HEK293T (cell line): ENCODE results near the gene PPP4C.

ENCODE experiments used
- CTCF ChIA-PET: fragments of 350-600 bp; formaldehyde crosslinking; extraction: SDS; loops from one replicate; lab custom pipeline; 2021; ENCODE audit warnings: antibody characterized with exemption, inconsistent platforms; lab: Yijun Ruan, JAX
- POLR2A ChIA-PET: fragments of 350-600 bp; formaldehyde crosslinking; extraction: SDS; loops from one replicate; lab custom pipeline; 2020; ENCODE audit warnings: antibody characterized with exemption, inconsistent platforms; lab: Yijun Ruan, JAX
- DNase-seq: peaks from one replicate; pipeline ENCODE4 v3.0.0; 2012; ENCODE audit warnings: mixed read lengths; ENCODE audit errors: extremely low spot score
- ARNT ChIP-seq: fragments of 450-650 bp; IDR thresholded peaks from 2 replicates; pipeline ENCODE4 v1.6.1; 2017; ENCODE audit warnings: mild to moderate bottlenecking
- BHLHE40 ChIP-seq: fragments of 450-650 bp; IDR thresholded peaks from 2 replicates; pipeline ENCODE4 v1.6.1; 2016; ENCODE audit warnings: mild to moderate bottlenecking, moderate library complexity, borderline replicate concordance
- CTBP1 ChIP-seq: fragments of 450-650 bp; IDR thresholded peaks from 2 replicates; pipeline ENCODE4 v1.6.1; 2016; ENCODE audit warnings: borderline replicate concordance
- ELF4 ChIP-seq: fragments of 450-650 bp; IDR thresholded peaks from 2 replicates; pipeline ENCODE4 v1.6.1; 2017; ENCODE audit warnings: antibody characterized with exemption
- FOXA1 ChIP-seq: fragments of 450-650 bp; IDR thresholded peaks from 2 replicates; pipeline ENCODE4 v1.6.1; 2016; ENCODE audit warnings: mild to moderate bottlenecking
- FOXK2 ChIP-seq: fragments of 450-650 bp; IDR thresholded peaks from 2 replicates; pipeline ENCODE4 v1.6.1; 2016; ENCODE audit warnings: mild to moderate bottlenecking
- FOXM1 ChIP-seq: fragments of 450-650 bp; IDR thresholded peaks from 2 replicates; pipeline ENCODE4 v1.6.1; 2017; ENCODE audit warnings: mild to moderate bottlenecking, borderline replicate concordance
- HDGF ChIP-seq: fragments of 450-650 bp; IDR thresholded peaks from 2 replicates; pipeline ENCODE4 v1.6.1; 2017; ENCODE audit warnings: antibody characterized with exemption, borderline replicate concordance
- L3MBTL2 ChIP-seq: fragments of 450-650 bp; conservative IDR thresholded peaks from 2 replicates; pipeline ENCODE4 v1.6.1; 2016; ENCODE audit warnings: mild to moderate bottlenecking
- LEF1 ChIP-seq: fragments of 450-650 bp; IDR thresholded peaks from 2 replicates; pipeline ENCODE4 v1.6.1; 2017; ENCODE audit warnings: mild to moderate bottlenecking, borderline replicate concordance
- NFRKB ChIP-seq: fragments of 450-650 bp; IDR thresholded peaks from 2 replicates; pipeline ENCODE4 v1.6.1; 2016; ENCODE audit warnings: mild to moderate bottlenecking, moderate library complexity
- SP1 ChIP-seq: fragments of 450-650 bp; IDR thresholded peaks from 2 replicates; pipeline ENCODE4 v1.6.1; 2017
- SUZ12 ChIP-seq: fragments of 450-650 bp; IDR thresholded peaks from 2 replicates; pipeline ENCODE4 v1.6.1; 2016; ENCODE audit warnings: mild to moderate bottlenecking
- TARDBP ChIP-seq: fragments of 450-650 bp; IDR thresholded peaks from 2 replicates; pipeline ENCODE4 v1.6.1; 2016
- ZNF384 ChIP-seq: fragments of 450-650 bp; IDR thresholded peaks from 2 replicates; pipeline ENCODE4 v1.6.1; 2016
- TF ChIP-seq, protein P1 (sequence below): fragments of 450-650 bp; IDR thresholded peaks from 2 replicates; pipeline ENCODE4 v1.6.1; 2016

PPP4C gene

DNA sequence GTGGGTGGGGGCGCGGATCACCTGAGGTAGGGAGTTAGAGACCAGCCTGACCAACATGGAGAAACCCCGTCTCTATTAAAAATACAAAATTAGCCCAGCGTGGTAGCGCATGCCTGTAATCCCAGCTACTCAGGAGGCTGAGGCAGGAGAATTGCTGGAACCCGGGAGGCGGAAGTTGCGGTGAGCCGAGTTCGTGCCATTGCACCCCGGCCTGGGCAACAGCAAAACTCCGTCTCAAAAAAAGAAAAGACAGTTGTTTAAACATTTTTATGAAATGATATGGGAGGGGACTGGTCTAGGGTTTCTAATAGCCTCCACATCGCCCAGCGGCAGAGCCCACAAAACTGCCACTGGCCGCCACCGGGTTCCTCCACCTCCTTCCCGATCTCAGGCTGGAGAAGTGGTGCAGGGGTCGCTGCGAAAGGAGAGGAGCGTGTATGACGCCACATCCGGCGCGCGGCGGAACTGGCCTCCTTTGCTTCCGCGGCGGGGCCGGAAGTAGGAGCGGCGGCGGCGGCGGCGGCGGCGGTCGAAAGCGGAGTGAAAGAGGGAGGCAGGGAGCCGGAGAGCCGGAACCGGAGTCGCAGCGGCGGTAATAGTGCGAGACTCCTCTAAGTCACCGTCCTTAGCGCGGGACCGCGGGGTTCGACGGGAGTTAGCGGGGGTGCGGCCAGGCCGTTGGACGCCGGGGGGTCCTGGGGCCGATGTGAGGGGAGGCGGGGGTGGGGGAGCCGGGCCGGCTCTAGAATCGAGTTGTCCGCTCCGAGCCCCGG, at the start of gene PPP4C:
PPP4C (plus strand) TSS at position 492 of the 773 bp plus-strand sequence. CDS start 384 bp downstream, outside the sequence.
- no peak for TF ChIP-seq FOXM1
- TF ChIP-seq TARDBP, result no peak
- TF ChIP-seq L3MBTL2, result 0 out of 2 replicates have a peak, but pooled peaks have one; percentile 21
- TF ChIP-seq ARNT, result no peak
- TF ChIP-seq FOXA1, result no peak
- TF ChIP-seq ELF4, result peak; percentile 64
- TF ChIP-seq, protein P1, sequence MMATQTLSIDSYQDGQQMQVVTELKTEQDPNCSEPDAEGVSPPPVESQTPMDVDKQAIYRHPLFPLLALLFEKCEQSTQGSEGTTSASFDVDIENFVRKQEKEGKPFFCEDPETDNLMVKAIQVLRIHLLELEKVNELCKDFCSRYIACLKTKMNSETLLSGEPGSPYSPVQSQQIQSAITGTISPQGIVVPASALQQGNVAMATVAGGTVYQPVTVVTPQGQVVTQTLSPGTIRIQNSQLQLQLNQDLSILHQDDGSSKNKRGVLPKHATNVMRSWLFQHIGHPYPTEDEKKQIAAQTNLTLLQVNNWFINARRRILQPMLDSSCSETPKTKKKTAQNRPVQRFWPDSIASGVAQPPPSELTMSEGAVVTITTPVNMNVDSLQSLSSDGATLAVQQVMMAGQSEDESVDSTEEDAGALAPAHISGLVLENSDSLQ, result no peak
- no peak for TF ChIP-seq NFRKB
- TF ChIP-seq BHLHE40, result no peak
- TF ChIP-seq HDGF, result no peak
- TF ChIP-seq LEF1, result no peak
- TF ChIP-seq SUZ12, result no peak
- no peak for TF ChIP-seq ZNF384
- no peak for TF ChIP-seq FOXK2
- no peak for TF ChIP-seq SP1
- TF ChIP-seq CTBP1, result no peak
- ChIA-PET POLR2A (interaction anchor here (0.7 to 5.7 kb wide), 15 partner anchors 9 to 36 kb away, joined by 3 to 66 read pairs (median 5); partner anchors contain the start of genes ALDOA and TBX6), CTCF (interaction anchor here (0.6 to 2.3 kb wide), 5 partner anchors 16 to 44 kb away, joined by 3 to 7 read pairs (median 4); partner anchors contain the start of gene TBX6)
- peak; percentile 99 for DNase-seq

DNA sequence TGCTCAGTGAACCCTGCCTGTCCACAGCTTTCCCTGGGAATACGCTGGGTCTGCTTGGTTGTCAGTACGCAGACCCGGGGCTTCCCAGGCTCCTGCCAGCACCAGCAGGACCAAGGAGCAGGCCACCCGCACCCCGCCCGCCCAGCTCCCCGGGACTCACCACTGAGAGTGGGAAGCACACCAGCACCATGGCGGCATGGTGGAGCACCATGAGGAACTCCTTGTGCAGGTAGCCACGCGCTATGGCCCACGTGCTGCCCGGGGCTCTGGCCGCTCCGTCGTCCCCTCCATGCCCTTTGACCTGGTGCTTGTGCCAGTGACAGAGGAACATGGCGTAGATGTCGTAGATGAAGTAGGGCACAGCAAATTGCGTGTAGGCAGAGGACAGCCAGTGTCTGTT, 49.3 kb upstream of the PPP4C start:
- no peak for TF ChIP-seq BHLHE40
- no peak for TF ChIP-seq FOXM1
- TF ChIP-seq ELF4, result no peak
- TF ChIP-seq L3MBTL2, result no peak
- no peak for TF ChIP-seq NFRKB
- TF ChIP-seq CTBP1, result no peak
- TF ChIP-seq ARNT, result no peak
- no peak for TF ChIP-seq TARDBP
- no peak for TF ChIP-seq HDGF
- TF ChIP-seq SUZ12, result no peak
- TF ChIP-seq, protein P1, result no peak
- TF ChIP-seq SP1, result no peak
- no peak for TF ChIP-seq ZNF384
- no peak for TF ChIP-seq FOXA1
- no peak for TF ChIP-seq FOXK2
- no peak for TF ChIP-seq LEF1
- DNase-seq, result no peak
- ChIA-PET CTCF (interaction anchor here (0.6 kb wide), 1 partner anchor 908 kb away, joined by 3 read pairs; no protein-coding TSS in a partner anchor), POLR2A (no interaction called here)

DNA sequence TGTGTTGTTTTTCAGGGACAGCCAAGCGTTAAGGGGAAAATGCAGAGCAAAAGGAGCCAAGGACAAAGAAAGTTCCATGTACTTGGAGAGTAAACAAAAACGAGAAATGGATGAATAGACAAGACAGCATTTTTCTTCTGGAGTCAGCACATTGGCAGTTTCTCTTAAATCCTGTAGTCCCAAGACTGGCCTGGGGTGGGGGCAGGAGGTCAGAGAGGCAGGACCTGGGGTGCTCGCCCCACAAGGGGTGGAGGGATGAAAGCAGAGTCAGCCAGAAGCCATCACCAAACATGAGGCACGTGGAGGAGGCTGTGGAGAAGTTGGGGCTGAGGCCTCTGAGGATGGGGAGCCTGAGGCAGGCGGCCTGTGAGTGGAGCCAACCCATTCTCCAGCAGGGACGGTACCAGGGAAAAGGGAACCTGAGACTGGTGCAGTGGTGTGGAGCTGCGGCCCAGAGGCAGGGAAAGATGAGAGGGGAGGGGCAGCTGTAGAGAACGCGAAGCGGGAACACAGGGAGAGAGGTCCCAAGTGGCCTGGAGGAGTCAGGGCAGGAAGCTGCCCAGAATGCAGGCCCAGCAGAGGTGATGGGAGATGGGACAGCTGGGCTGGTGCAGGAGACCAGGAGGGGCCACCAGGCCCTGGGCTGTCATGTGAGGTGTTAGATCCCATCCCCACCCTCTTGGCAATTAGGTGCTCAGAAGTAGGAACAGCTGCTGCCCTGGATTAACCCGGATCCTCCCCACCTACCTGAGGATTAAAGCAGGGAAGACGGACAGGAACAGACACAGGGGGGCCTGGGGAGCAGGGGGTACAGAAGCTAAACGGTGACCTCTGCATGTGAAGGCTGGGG, 48.0 kb upstream of the PPP4C start:
- TF ChIP-seq HDGF (no peak), NFRKB (no peak), ARNT (no peak), SUZ12 (no peak), LEF1 (no peak), FOXM1 (no peak)
- ChIA-PET POLR2A (interaction anchor here (1.1 to 1.2 kb wide), 2 partner anchors 33 to 65 kb away, joined by 4 read pairs; partner anchors contain the start of gene HIRIP3), CTCF (no interaction called here)
- DNase-seq, result no peak

DNA sequence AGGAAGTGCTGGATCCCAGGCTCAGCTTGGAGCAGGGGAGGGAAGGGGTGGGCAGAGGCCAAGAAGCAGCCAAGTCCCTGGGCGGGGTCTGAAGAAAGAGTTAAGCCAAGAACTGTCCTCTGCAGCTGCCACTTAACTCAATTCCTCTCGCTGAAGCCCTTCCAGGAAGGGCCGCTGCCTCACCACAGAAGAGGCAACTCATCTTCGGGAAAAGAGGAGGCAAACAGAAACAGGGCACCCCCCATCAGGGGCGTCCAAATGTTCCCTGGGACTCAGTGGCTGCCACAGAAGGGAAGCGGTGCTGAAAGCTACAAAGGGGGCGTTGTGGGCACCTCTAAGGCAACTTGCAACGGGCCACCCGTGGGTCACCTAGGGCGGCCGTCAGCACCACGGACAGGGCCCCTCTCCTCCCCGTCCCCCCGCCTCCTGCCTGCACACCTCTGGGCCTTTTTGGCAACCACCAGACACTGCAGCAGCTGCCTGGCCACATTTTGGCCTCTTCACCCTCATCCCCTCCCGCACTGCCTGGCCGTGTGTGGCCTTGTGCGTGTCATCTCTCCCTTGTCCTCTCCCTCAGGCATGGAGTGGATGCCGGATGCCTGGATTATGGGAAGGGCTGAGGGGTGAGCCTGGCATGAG, 47.2 kb upstream of the PPP4C start:
- no peak for TF ChIP-seq SP1
- no peak for TF ChIP-seq SUZ12
- no peak for TF ChIP-seq ELF4
- no peak for TF ChIP-seq FOXA1
- no peak for TF ChIP-seq FOXM1
- TF ChIP-seq L3MBTL2, result no peak
- no peak for TF ChIP-seq NFRKB
- TF ChIP-seq LEF1, result no peak
- no peak for TF ChIP-seq TARDBP
- no peak for TF ChIP-seq BHLHE40
- no peak for TF ChIP-seq ARNT
- TF ChIP-seq, protein P1, result no peak
- TF ChIP-seq CTBP1, result no peak
- TF ChIP-seq HDGF, result no peak
- TF ChIP-seq FOXK2, result no peak
- no peak for TF ChIP-seq ZNF384
- no peak for DNase-seq
- ChIA-PET CTCF (no interaction called here), POLR2A (interaction anchor here (0.5 to 1.2 kb wide), 3 partner anchors 33 to 165 kb away, joined by 3 to 4 read pairs (median 4); partner anchors contain the start of gene HIRIP3)
